Gastrocnemius medialis (tissue), 4 donors: ENCODE results near the gene PERM1. TPM values are rescaled to one million over a fixed set of nuclear protein-coding genes. Genes with fewer than 3 reads are reported as not detected.

ENCODE experiments used
- ATAC-seq, 2 donors: fragments of 150-250 bp; one replicate each; pipeline ENCODE4 v1.9.1; 2016
- DNase-seq, 2 donors: peaks; one replicate each; pipeline ENCODE4 v3.0.0-alpha.2; 2019
- H3K27ac ChIP-seq, 4 donors: fragments of 200-600 bp; sonication (generic); 1 replicate in 1 of 4; 2 replicates in 3 of 4; pipeline ENCODE4 v1.5.1; 2016 to 2018; ENCODE audit warnings: mild to moderate bottlenecking in 2 of 4, moderate library complexity in 1 of 4
- H3K27me3 ChIP-seq, 3 donors: fragments of 200-600 bp; sonication (generic) in 2 of 3; 1 replicate in 1 of 3; 2 replicates in 2 of 3; pipeline versions ENCODE4 v1.5.1 to v1.6.0; 2016 to 2019; ENCODE audit warnings: mild to moderate bottlenecking in 1 of 3, moderate library complexity in 1 of 3
- H3K36me3 ChIP-seq, 2 donors: fragments of 200-600 bp; sonication (generic) in 1 of 2; one replicate each; pipeline ENCODE4 v1.5.1; 2017 to 2018
- H3K4me1 ChIP-seq, 2 donors: fragments of 200-600 bp; sonication (generic) in 1 of 2; one replicate each; pipeline ENCODE4 v1.5.1; 2016 to 2017; ENCODE audit warnings: mild to moderate bottlenecking in 2 of 2
- H3K4me3 ChIP-seq, 4 donors: fragments of 200-600 bp; sonication (generic) in 3 of 4; 1 replicate in 1 of 4; 2 replicates in 3 of 4; pipeline ENCODE4 v1.5.1; 2016 to 2019; ENCODE audit warnings: mild to moderate bottlenecking in 2 of 4
- H3K9me3 ChIP-seq, 3 donors: fragments of 200-600 bp; sonication (generic) in 2 of 3; 1 replicate in 1 of 3; 2 replicates in 2 of 3; pipeline ENCODE4 v1.5.1; 2016 to 2019
- CTCF ChIP-seq, 5 experiments: fragments of 450-650 bp in 3 of 5; fragments of 200-600 bp in 2 of 5; sonication (generic) in 2 of 5; IDR thresholded peaks in 4 of 5; conservative IDR thresholded peaks in 1 of 5; 1 replicate in 4 of 5; 2 replicates in 1 of 5; pipeline ENCODE4 v1.5.1; 2016 to 2019; ENCODE audit warnings: antibody characterized with exemption in 5 of 5, mild to moderate bottlenecking in 3 of 5, moderate library complexity in 3 of 5
- POLR2A ChIP-seq, 2 donors: fragments of 450-650 bp; IDR thresholded peaks; one replicate each; pipeline ENCODE4 v1.6.1; 2017; ENCODE audit warnings: antibody characterized with exemption in 2 of 2, mild to moderate bottlenecking in 2 of 2, moderate library complexity in 2 of 2
- in situ Hi-C, 4 donors: fragments of 200-750 bp; cut with MboI; loops; one replicate each; pipeline versions ENCODE4 v1.15.0 to v1.8.0; 2017; ENCODE audit warnings: low sequenced_read_pairs in 4 of 4
- intact Hi-C: fragments of 100-400 bp; cut with DNase I; formaldehyde crosslinking; loops from one replicate; pipeline ENCODE4 v1.15.1; 2023; ENCODE audit warnings: low total_unique reads
- total RNA-seq, 4 donors: library from RNA; depleted of rRNA; stranded (reverse); fragments of >200 nt; gene quantifications; one replicate each; pipeline versions ENCODE4 v1.1.0 to v1.2.3, GENCODE V29; 2016

The PERM1 gene
- total RNA-seq, 4 donors from 2014 or later, result 38.9 to 218 (median 98.8) TPM

- H3K27me3 ChIP-seq, result no peaks in the 10 kb centered on the region
- TF ChIP-seq CTCF (IDR thresholded peaks at IDR 0.05 in 4 of 5, conservative IDR thresholded peaks at IDR 0.05 in 1 of 5) (no peak), POLR2A (IDR thresholded peaks at IDR 0.05) (no peak)
- H3K4me3 ChIP-seq, result no peak overlapping the region
- H3K27ac ChIP-seq, result no peak overlapping the region
- ATAC-seq, result no peak
- DNase-seq, result no peak
- intact Hi-C loops (loop anchor here (10.0 kb wide), 1 partner anchor 358 kb away; no protein-coding TSS in a partner anchor), in situ Hi-C loops (no loop called here)
- H3K9me3 ChIP-seq, result no peaks in the 10 kb centered on the region
- peaks cover 13 to 24% of the 10 kb centered on the region in 2 donors for H3K4me1 ChIP-seq
- H3K36me3 ChIP-seq, result peaks cover 0 to 54% of the 10 kb centered on the region in 2 donors
Observed at GRCh38 chr1:956636-957035, 25.3 kb downstream of the PERM1 start.

GRCh38 chr1:955474-955873, 26.4 kb downstream of the PERM1 start:
- Histone ChIP-seq H3K4me1 (peaks cover 13 to 24% of the 10 kb centered on the region in 2 donors), H3K36me3 (peaks cover 0 to 63% of the 10 kb centered on the region in 2 donors), H3K9me3 (no peaks in the 10 kb centered on the region), H3K4me3 (no peak overlapping the region), H3K27me3 (no peaks in the 10 kb centered on the region), H3K27ac (no peak overlapping the region)
- DNase-seq (no peak), ATAC-seq (no peak)
- in situ Hi-C loops (no loop called here), intact Hi-C loops (loop anchor here (10.0 kb wide), 1 partner anchor 359 kb away; no protein-coding TSS in a partner anchor)
- TF ChIP-seq CTCF (IDR thresholded peaks at IDR 0.05 in 4 of 5, conservative IDR thresholded peaks at IDR 0.05 in 1 of 5), result no peak
- TF ChIP-seq POLR2A (IDR thresholded peaks at IDR 0.05), result no peak

- Histone ChIP-seq H3K36me3 (peaks cover 0 to 68% of the 10 kb centered on the region in 2 donors), H3K27me3 (no peaks in the 10 kb centered on the region), H3K4me1 (peaks cover 13 to 20% of the 10 kb centered on the region in 2 donors), H3K9me3 (no peaks in the 10 kb centered on the region), H3K27ac (no peak overlapping the region), H3K4me3 (no peak overlapping the region)
- DNase-seq (no peak), ATAC-seq (no peak)
- in situ Hi-C loops, result no loop called here
- intact Hi-C loops, result loop anchor here (10.0 kb wide), 1 partner anchor 360 kb away; no protein-coding TSS in a partner anchor
- TF ChIP-seq POLR2A (IDR thresholded peaks at IDR 0.05), result no peak
- no peak for TF ChIP-seq CTCF (IDR thresholded peaks at IDR 0.05 in 4 of 5, conservative IDR thresholded peaks at IDR 0.05 in 1 of 5)
Observed at GRCh38 chr1:954927-955326, 27.0 kb downstream of the PERM1 start.

- no peaks in the 10 kb centered on the region for H3K9me3 ChIP-seq
- in situ Hi-C loops, result no loop called here
- DNase-seq (no peak), ATAC-seq (no peak)
- H3K27me3 ChIP-seq, result no peaks in the 10 kb centered on the region
- no peak overlapping the region for H3K4me3 ChIP-seq
- no peak overlapping the region for H3K27ac ChIP-seq
- H3K4me1 ChIP-seq, result peaks cover 13 to 14% of the 10 kb centered on the region in 2 donors
- TF ChIP-seq CTCF (IDR thresholded peaks at IDR 0.05 in 4 of 5, conservative IDR thresholded peaks at IDR 0.05 in 1 of 5) (no peak), POLR2A (IDR thresholded peaks at IDR 0.05) (no peak)
- intact Hi-C loops, result loop anchor here (10.0 kb wide), 1 partner anchor 361 kb away; no protein-coding TSS in a partner anchor
- peaks cover 0 to 80% of the 10 kb centered on the region in 2 donors for H3K36me3 ChIP-seq
Observed at GRCh38 chr1:953524-954320, 28.2 kb downstream of the PERM1 start.
